Measurements from ENCODE around the gene SAPCD2. TPM values are rescaled to one million over a fixed set of nuclear protein-coding genes. Genes with fewer than 3 reads are reported as not detected.

The SAPCD2 gene
- total and polyA plus RNA-seq, 9 of the 15 experiments (the other 6 are each of a cell fraction or from before 2014, with no cell fraction given), result 3.4 to 91.8 (median 18.8) TPM

GRCh38 chr9:137028263-137029057 lies 41.9 kb downstream of the SAPCD2 start (continued):
- TF ChIP-seq ZNF780A (CRISPR knock-in tag; IDR thresholded peaks at IDR 0.05), result no peak
- TF ChIP-seq PURB (CRISPR knock-in tag; IDR thresholded peaks at IDR 0.05; ENCODE audit: low read depth), result no peak
- TF ChIP-seq ZNF717 (CRISPR knock-in tag; IDR thresholded peaks at IDR 0.05), result no peak
- no peak for TF ChIP-seq ZNF184 (CRISPR knock-in tag; IDR thresholded peaks at IDR 0.05)
- no peak for TF ChIP-seq TBP (optimal IDR thresholded peaks at IDR 0.05; ENCODE audit: low read depth, low read length)
- no peak for TF ChIP-seq KAT8 (IDR thresholded peaks at IDR 0.05; ENCODE audit: low read depth)
- TF ChIP-seq KLF10 (CRISPR knock-in tag; IDR thresholded peaks at IDR 0.05), result no peak
- TF ChIP-seq ZNF165 (CRISPR knock-in tag; IDR thresholded peaks at IDR 0.05; ENCODE audit: borderline replicate concordance), result no peak
- no peak for TF ChIP-seq FOXJ2 (tag; IDR thresholded peaks at IDR 0.05)
- no peak for TF ChIP-seq MCM2 (IDR thresholded peaks at IDR 0.05; ENCODE audit: low read depth)
- no peak for TF ChIP-seq ZNF318 (IDR thresholded peaks at IDR 0.05; ENCODE audit: borderline replicate concordance in 1 of 2, low read depth in 1 of 2)
- TF ChIP-seq TAF9B (IDR thresholded peaks at IDR 0.05; ENCODE audit: partially characterized antibody), result no peak
- no peak for TF ChIP-seq ETV6 (IDR thresholded peaks at IDR 0.05; ENCODE audit: borderline replicate concordance in 1 of 2, low read depth in 2 of 2, low read length in 1 of 2)
- no peak for TF ChIP-seq ETV6 (CRISPR knock-in tag; IDR thresholded peaks at IDR 0.05; ENCODE audit: borderline replicate concordance)
- no peak for TF ChIP-seq ELK3 (CRISPR knock-in tag; IDR thresholded peaks at IDR 0.05)
- no peak for TF ChIP-seq HMBOX1 (IDR thresholded peaks at IDR 0.05)
- no peak for TF ChIP-seq ZSCAN32 (CRISPR knock-in tag; IDR thresholded peaks at IDR 0.05)
- TF ChIP-seq ZNF3 (CRISPR knock-in tag; IDR thresholded peaks at IDR 0.05), result no peak
- no peak for TF ChIP-seq HNRNPH1 (optimal IDR thresholded peaks at IDR 0.05; ENCODE audit: low read depth, low read length)

Measured in K562 (cell line).